Ureter (tissue), 1 donor: ENCODE data around the gene PPP4R3B. TPM values are rescaled to one million over a fixed set of nuclear protein-coding genes. Genes with fewer than 3 reads are reported as not detected.

Source experiments
- DNase-seq: peaks from one replicate; pipeline ENCODE4 v3.0.0-alpha.2; 2020; ENCODE audit warnings: low spot score
- total RNA-seq: library from RNA; stranded (reverse); gene quantifications from one replicate; pipeline ENCODE4 v1.2.4, GENCODE V29; 2023
- donor health status: DM: yes; HTN: yes; CAD: no.

Gene PPP4R3B
- total RNA-seq, result 64.8 TPM

GRCh38 chr2:55617175-55618024 is at the start of gene PPP4R3B:
Gene PPP4R3B, minus strand, starts transcription at chr2:55617622. Its CDS starts 337 bp downstream, at chr2:55617285.
- DNase-seq, result peak; percentile 99

- DNase-seq, result no peak
These were observed 35.8 kb upstream of the PPP4R3B start for GRCh38 chr2:55653255-55653654.

- no peak for DNase-seq
These were observed 31.8 kb upstream of the PPP4R3B start for GRCh38 chr2:55649211-55649610.

- no peak for DNase-seq
These were observed 19.4 kb upstream of the PPP4R3B start for GRCh38 chr2:55636831-55637230.

GRCh38 chr2:55628931-55629330 is 11.5 kb upstream of the PPP4R3B start:
- no peak for DNase-seq

GRCh38 chr2:55627915-55628314 is 10.5 kb upstream of the PPP4R3B start:
- no peak for DNase-seq

- DNase-seq, result no peak
These were observed 4.4 kb upstream of the PPP4R3B start for GRCh38 chr2:55621802-55622201.

GRCh38 chr2:55620123-55620779 is 2.8 kb upstream of the PPP4R3B start:
- no peak for DNase-seq

- peak; percentile 51 for DNase-seq
These were observed 1.0 kb upstream of the PPP4R3B start for GRCh38 chr2:55618275-55619055.

- DNase-seq, result no peak
These were observed 528 bp upstream of the PPP4R3B start for GRCh38 chr2:55618025-55618274.

- no peak for DNase-seq
These were observed 759 bp downstream of the PPP4R3B start for GRCh38 chr2:55616551-55617174.

- no peak for DNase-seq
These were observed 5.4 kb downstream of the PPP4R3B start for GRCh38 chr2:55611997-55612396.

GRCh38 chr2:55610954-55611743 is 6.3 kb downstream of the PPP4R3B start:
- DNase-seq, result no peak

- DNase-seq, result no peak
These were observed 7.4 kb downstream of the PPP4R3B start for GRCh38 chr2:55609938-55610578.

- no peak for DNase-seq
These were observed 8.1 kb downstream of the PPP4R3B start for GRCh38 chr2:55609193-55609794.

GRCh38 chr2:55607717-55608116 is 9.7 kb downstream of the PPP4R3B start:
- no peak for DNase-seq

- DNase-seq, result no peak
These were observed 13.3 kb downstream of the PPP4R3B start for GRCh38 chr2:55604027-55604565.

GRCh38 chr2:55601849-55602248 is 15.6 kb downstream of the PPP4R3B start:
- DNase-seq, result no peak

GRCh38 chr2:55598056-55598795 is 19.2 kb downstream of the PPP4R3B start:
- DNase-seq, result no peak
